HCT116 (cell line): Measurements from ENCODE around the gene PLCH2.

ENCODE experiments used
- POLR2AphosphoS5 ChIP-seq: IDR thresholded peaks from 2 replicates; pipeline ENCODE4 v1.6.1; 2011; ENCODE audit warnings: mild to moderate bottlenecking, low read depth, low read length, moderate library complexity
- SP1 ChIP-seq: IDR thresholded peaks from 2 replicates; pipeline ENCODE4 v1.6.1; 2012; ENCODE audit warnings: low read depth
- TF ChIP-seq, protein P1 (sequence below), 3 experiments: fragments of 200-600 bp in 1 of 3; sonication (generic) in 1 of 3; IDR thresholded peaks in 2 of 3; conservative IDR thresholded peaks in 1 of 3; 2 replicates each; pipeline ENCODE4 v1.5.1; 2012 to 2017; ENCODE audit warnings: low read depth in 2 of 3, low read length in 2 of 3, antibody characterized with exemption in 1 of 3, borderline replicate concordance in 1 of 3, control low read depth in 1 of 3, mild to moderate bottlenecking in 1 of 3, mixed read lengths in 1 of 3, mixed run types in 1 of 3, moderate library complexity in 1 of 3; ENCODE audit not compliant: insufficient read depth in 1 of 3
- TF ChIP-seq, protein P2 (sequence below): IDR thresholded peaks from 2 replicates; pipeline ENCODE4 v1.6.1; 2011; ENCODE audit warnings: mild to moderate bottlenecking, low read length, moderate library complexity; ENCODE audit not compliant: insufficient replicate concordance; ENCODE audit errors: extremely low read depth

DNA sequence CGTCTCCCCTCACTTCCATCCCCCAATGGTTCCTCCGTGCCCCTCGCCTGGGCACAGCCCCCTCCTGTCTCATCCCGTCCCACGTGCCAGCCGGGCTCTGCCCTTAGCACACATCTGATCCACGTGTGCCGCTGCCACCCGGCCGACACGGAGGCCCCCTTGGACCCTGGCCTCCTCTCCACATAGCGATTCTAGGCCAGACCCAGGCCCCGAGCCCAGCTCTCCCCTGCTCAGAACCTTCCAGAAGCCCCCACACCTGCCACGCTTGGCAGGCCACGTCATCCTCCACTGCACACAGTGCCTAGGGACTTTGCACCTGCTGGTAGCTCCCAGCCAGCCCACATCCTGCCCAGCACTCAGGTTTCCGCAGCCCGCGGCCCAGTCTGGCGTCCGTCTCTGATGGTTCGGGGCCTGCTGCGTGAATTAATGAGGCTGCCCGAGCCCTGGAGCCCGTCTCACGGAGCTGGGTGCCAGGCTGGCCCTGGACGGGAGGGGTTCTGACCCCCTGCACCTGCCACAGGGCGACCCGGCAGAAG lies 20.1 kb downstream of the PLCH2 start:
- TF ChIP-seq POLR2AphosphoS5 (no peak), SP1 (no peak)
- TF ChIP-seq, protein P1, sequence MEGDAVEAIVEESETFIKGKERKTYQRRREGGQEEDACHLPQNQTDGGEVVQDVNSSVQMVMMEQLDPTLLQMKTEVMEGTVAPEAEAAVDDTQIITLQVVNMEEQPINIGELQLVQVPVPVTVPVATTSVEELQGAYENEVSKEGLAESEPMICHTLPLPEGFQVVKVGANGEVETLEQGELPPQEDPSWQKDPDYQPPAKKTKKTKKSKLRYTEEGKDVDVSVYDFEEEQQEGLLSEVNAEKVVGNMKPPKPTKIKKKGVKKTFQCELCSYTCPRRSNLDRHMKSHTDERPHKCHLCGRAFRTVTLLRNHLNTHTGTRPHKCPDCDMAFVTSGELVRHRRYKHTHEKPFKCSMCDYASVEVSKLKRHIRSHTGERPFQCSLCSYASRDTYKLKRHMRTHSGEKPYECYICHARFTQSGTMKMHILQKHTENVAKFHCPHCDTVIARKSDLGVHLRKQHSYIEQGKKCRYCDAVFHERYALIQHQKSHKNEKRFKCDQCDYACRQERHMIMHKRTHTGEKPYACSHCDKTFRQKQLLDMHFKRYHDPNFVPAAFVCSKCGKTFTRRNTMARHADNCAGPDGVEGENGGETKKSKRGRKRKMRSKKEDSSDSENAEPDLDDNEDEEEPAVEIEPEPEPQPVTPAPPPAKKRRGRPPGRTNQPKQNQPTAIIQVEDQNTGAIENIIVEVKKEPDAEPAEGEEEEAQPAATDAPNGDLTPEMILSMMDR (IDR thresholded peaks at IDR 0.05 in 2 of 3, conservative IDR thresholded peaks at IDR 0.05 in 1 of 3; ENCODE audit: borderline replicate concordance in 1 of 3, insufficient read depth in 1 of 3, low read depth in 2 of 3, low read length in 2 of 3) = no peak
- TF ChIP-seq, protein P2, sequence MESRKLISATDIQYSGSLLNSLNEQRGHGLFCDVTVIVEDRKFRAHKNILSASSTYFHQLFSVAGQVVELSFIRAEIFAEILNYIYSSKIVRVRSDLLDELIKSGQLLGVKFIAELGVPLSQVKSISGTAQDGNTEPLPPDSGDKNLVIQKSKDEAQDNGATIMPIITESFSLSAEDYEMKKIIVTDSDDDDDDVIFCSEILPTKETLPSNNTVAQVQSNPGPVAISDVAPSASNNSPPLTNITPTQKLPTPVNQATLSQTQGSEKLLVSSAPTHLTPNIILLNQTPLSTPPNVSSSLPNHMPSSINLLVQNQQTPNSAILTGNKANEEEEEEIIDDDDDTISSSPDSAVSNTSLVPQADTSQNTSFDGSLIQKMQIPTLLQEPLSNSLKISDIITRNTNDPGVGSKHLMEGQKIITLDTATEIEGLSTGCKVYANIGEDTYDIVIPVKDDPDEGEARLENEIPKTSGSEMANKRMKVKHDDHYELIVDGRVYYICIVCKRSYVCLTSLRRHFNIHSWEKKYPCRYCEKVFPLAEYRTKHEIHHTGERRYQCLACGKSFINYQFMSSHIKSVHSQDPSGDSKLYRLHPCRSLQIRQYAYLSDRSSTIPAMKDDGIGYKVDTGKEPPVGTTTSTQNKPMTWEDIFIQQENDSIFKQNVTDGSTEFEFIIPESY = no peak
